Measurements from ENCODE around the gene GID8.

GID8 gene

GRCh38 chr20:62908971-62909791 is 28.8 kb upstream of the GID8 start:
- Histone ChIP-seq H3K4me3 (ENCODE audit: low read length) (no peak overlapping the region), H3K9me3 (ENCODE audit: low read length) (no peaks in the 10 kb centered on the region), H3K36me3 (ENCODE audit: insufficient read depth, low read length) (peaks cover 90% of the 10 kb centered on the region), H3K4me1 (ENCODE audit: insufficient read depth, low read length) (peaks cover 8% of the 10 kb centered on the region), H2AFZ (ENCODE audit: low read depth, low read length) (no peak overlapping the region), H3K27me3 (ENCODE audit: insufficient read depth, low read length) (no peaks in the 10 kb centered on the region)

- Histone ChIP-seq H2AFZ (ENCODE audit: low read depth, low read length) (no peak overlapping the region), H3K9me3 (ENCODE audit: low read length) (no peaks in the 10 kb centered on the region), H3K27me3 (ENCODE audit: insufficient read depth, low read length) (no peaks in the 10 kb centered on the region), H3K4me1 (ENCODE audit: insufficient read depth, low read length) (peaks cover 19% of the 10 kb centered on the region), H3K36me3 (ENCODE audit: insufficient read depth, low read length) (peaks cover 79% of the 10 kb centered on the region), H3K4me3 (ENCODE audit: low read length) (no peak overlapping the region)
These were observed 27.7 kb upstream of the GID8 start for GRCh38 chr20:62910217-62910766.

GRCh38 chr20:62910777-62911497 is 27.0 kb upstream of the GID8 start:
- H3K36me3 ChIP-seq (ENCODE audit: insufficient read depth, low read length): peaks cover 72% of the 10 kb centered on the region

GRCh38 chr20:62911701-62912280 is 26.2 kb upstream of the GID8 start:
- no peaks in the 10 kb centered on the region for H3K27me3 ChIP-seq (ENCODE audit: insufficient read depth, low read length)
- no peak overlapping the region for H3K4me3 ChIP-seq (ENCODE audit: low read length)
- no peak overlapping the region for H2AFZ ChIP-seq (ENCODE audit: low read depth, low read length)
- H3K9me3 ChIP-seq (ENCODE audit: low read length): no peaks in the 10 kb centered on the region
- H3K36me3 ChIP-seq (ENCODE audit: insufficient read depth, low read length): peaks cover 64% of the 10 kb centered on the region
- peaks cover 34% of the 10 kb centered on the region for H3K4me1 ChIP-seq (ENCODE audit: insufficient read depth, low read length)

More at GRCh38 chr20:62910777-62911497, 27.0 kb upstream of the GID8 start:
- Histone ChIP-seq H3K4me3 (ENCODE audit: low read length) (no peak overlapping the region), H3K9me3 (ENCODE audit: low read length) (no peaks in the 10 kb centered on the region), H3K27me3 (ENCODE audit: insufficient read depth, low read length) (no peaks in the 10 kb centered on the region), H2AFZ (ENCODE audit: low read depth, low read length) (no peak overlapping the region), H3K4me1 (ENCODE audit: insufficient read depth, low read length) (peaks cover 26% of the 10 kb centered on the region)

GRCh38 chr20:62913043-62913630 is 24.8 kb upstream of the GID8 start:
- H2AFZ ChIP-seq (ENCODE audit: low read depth, low read length): no peak overlapping the region
- H3K36me3 ChIP-seq (ENCODE audit: insufficient read depth, low read length): peaks cover 52% of the 10 kb centered on the region
- no peaks in the 10 kb centered on the region for H3K27me3 ChIP-seq (ENCODE audit: insufficient read depth, low read length)
- no peaks in the 10 kb centered on the region for H3K9me3 ChIP-seq (ENCODE audit: low read length)
- H3K4me3 ChIP-seq (ENCODE audit: low read length): no peak overlapping the region
- H3K4me1 ChIP-seq (ENCODE audit: insufficient read depth, low read length): peaks cover 48% of the 10 kb centered on the region

GRCh38 chr20:62914436-62914835 is 23.5 kb upstream of the GID8 start:
- H3K36me3 ChIP-seq (ENCODE audit: insufficient read depth, low read length): peaks cover 39% of the 10 kb centered on the region
- H3K4me3 ChIP-seq (ENCODE audit: low read length): no peak overlapping the region
- no peaks in the 10 kb centered on the region for H3K9me3 ChIP-seq (ENCODE audit: low read length)
- no peaks in the 10 kb centered on the region for H3K27me3 ChIP-seq (ENCODE audit: insufficient read depth, low read length)
- H3K4me1 ChIP-seq (ENCODE audit: insufficient read depth, low read length): peaks cover 55% of the 10 kb centered on the region
- no peak overlapping the region for H2AFZ ChIP-seq (ENCODE audit: low read depth, low read length)

GRCh38 chr20:62914970-62915457 is 22.9 kb upstream of the GID8 start:
- H3K9me3 ChIP-seq (ENCODE audit: low read length): no peaks in the 10 kb centered on the region
- H3K4me1 ChIP-seq (ENCODE audit: insufficient read depth, low read length): peaks cover 57% of the 10 kb centered on the region
- H3K4me3 ChIP-seq (ENCODE audit: low read length): peak overlapping the region; percentile 12
- H3K36me3 ChIP-seq (ENCODE audit: insufficient read depth, low read length): peaks cover 33% of the 10 kb centered on the region
- no peaks in the 10 kb centered on the region for H3K27me3 ChIP-seq (ENCODE audit: insufficient read depth, low read length)
- H2AFZ ChIP-seq (ENCODE audit: low read depth, low read length): no peak overlapping the region

- no peak overlapping the region for H2AFZ ChIP-seq (ENCODE audit: low read depth, low read length)
- no peak overlapping the region for H3K4me3 ChIP-seq (ENCODE audit: low read length)
- H3K9me3 ChIP-seq (ENCODE audit: low read length): no peaks in the 10 kb centered on the region
- no peaks in the 10 kb centered on the region for H3K27me3 ChIP-seq (ENCODE audit: insufficient read depth, low read length)
- H3K4me1 ChIP-seq (ENCODE audit: insufficient read depth, low read length): peaks cover 68% of the 10 kb centered on the region
- H3K36me3 ChIP-seq (ENCODE audit: insufficient read depth, low read length): peaks cover 14% of the 10 kb centered on the region
These were observed 21.1 kb upstream of the GID8 start for GRCh38 chr20:62916703-62917476.

- no peak overlapping the region for H2AFZ ChIP-seq (ENCODE audit: low read depth, low read length)
- no peak overlapping the region for H3K4me3 ChIP-seq (ENCODE audit: low read length)
- no peaks in the 10 kb centered on the region for H3K9me3 ChIP-seq (ENCODE audit: low read length)
- peaks cover 68% of the 10 kb centered on the region for H3K4me1 ChIP-seq (ENCODE audit: insufficient read depth, low read length)
- no peaks in the 10 kb centered on the region for H3K27me3 ChIP-seq (ENCODE audit: insufficient read depth, low read length)
- peaks cover 9% of the 10 kb centered on the region for H3K36me3 ChIP-seq (ENCODE audit: insufficient read depth, low read length)
These were observed 20.2 kb upstream of the GID8 start for GRCh38 chr20:62917720-62918119.

GRCh38 chr20:62918147-62918546 is 19.8 kb upstream of the GID8 start:
- no peaks in the 10 kb centered on the region for H3K27me3 ChIP-seq (ENCODE audit: insufficient read depth, low read length)
- no peak overlapping the region for H2AFZ ChIP-seq (ENCODE audit: low read depth, low read length)
- peaks cover 6% of the 10 kb centered on the region for H3K36me3 ChIP-seq (ENCODE audit: insufficient read depth, low read length)
- no peak overlapping the region for H3K4me3 ChIP-seq (ENCODE audit: low read length)
- peaks cover 68% of the 10 kb centered on the region for H3K4me1 ChIP-seq (ENCODE audit: insufficient read depth, low read length)
- no peaks in the 10 kb centered on the region for H3K9me3 ChIP-seq (ENCODE audit: low read length)

GRCh38 chr20:62918831-62919230 is 19.1 kb upstream of the GID8 start:
- Histone ChIP-seq H3K4me3 (ENCODE audit: low read length) (no peak overlapping the region), H3K4me1 (ENCODE audit: insufficient read depth, low read length) (peaks cover 66% of the 10 kb centered on the region), H2AFZ (ENCODE audit: low read depth, low read length) (no peak overlapping the region), H3K9me3 (ENCODE audit: low read length) (no peaks in the 10 kb centered on the region), H3K36me3 (ENCODE audit: insufficient read depth, low read length) (no peaks in the 10 kb centered on the region), H3K27me3 (ENCODE audit: insufficient read depth, low read length) (no peaks in the 10 kb centered on the region)

- peaks cover 67% of the 10 kb centered on the region for H3K4me1 ChIP-seq (ENCODE audit: insufficient read depth, low read length)
- no peaks in the 10 kb centered on the region for H3K36me3 ChIP-seq (ENCODE audit: insufficient read depth, low read length)
- no peak overlapping the region for H3K4me3 ChIP-seq (ENCODE audit: low read length)
- H2AFZ ChIP-seq (ENCODE audit: low read depth, low read length): no peak overlapping the region
- H3K9me3 ChIP-seq (ENCODE audit: low read length): no peaks in the 10 kb centered on the region
- no peaks in the 10 kb centered on the region for H3K27me3 ChIP-seq (ENCODE audit: insufficient read depth, low read length)
These were observed 17.8 kb upstream of the GID8 start for GRCh38 chr20:62920039-62920645.
